ENCODE data around the gene ETNK2.

Gene ETNK2

DNA sequence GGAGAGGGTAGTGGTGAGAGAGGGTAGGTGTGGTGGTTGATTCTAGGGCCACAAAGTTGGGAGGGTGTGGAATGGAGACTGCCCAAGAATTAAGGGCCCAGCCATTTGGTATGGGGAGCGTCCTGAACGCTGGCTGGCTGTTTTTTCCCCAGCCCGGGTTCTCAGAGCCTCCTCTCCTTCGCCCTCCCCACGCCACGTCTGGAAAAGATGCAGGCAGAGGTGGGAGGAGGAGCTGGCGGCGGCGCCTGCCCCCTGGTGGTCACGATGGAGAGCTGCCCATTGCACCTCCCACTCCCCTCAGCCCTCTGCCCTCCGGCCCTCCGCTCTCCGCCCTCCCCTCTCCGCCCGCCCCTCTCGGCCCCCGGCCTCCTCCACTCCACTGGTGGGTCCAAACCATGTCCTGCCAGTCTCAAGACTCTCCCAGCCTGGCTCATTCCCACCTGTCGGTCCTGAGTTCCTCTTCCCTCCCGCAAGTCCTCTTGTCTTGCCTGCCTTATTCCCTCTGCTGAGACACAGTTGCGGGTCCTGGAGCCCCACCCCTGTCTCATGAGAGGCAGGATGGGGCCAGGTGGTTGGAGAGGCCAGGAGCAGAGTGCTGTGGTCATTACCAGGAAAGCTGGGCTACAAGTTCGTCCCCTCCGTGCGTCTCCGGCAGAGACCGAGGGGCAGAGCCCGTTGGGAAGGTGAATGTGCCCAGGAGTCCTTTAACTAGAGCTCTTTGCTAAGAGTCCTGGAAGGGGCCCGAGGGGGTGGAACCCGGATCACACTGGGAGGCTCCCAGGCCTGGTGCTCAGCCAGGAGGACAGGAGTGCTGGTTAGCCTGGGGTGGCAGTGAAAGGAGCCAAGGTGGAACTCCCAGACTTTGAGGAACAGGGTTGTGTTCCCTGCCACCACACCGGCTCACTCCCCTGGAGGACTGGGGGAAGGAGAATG is 22.6 kb downstream of the ETNK2 start:
- peak; percentile 64 for DNase-seq (ENCODE audit: low read depth)
- TF ChIP-seq, protein P1, sequence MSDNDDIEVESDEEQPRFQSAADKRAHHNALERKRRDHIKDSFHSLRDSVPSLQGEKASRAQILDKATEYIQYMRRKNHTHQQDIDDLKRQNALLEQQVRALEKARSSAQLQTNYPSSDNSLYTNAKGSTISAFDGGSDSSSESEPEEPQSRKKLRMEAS (IDR thresholded peaks at IDR 0.05; ENCODE audit: low read depth, low read length) = no peak
- TF ChIP-seq, protein P2, sequence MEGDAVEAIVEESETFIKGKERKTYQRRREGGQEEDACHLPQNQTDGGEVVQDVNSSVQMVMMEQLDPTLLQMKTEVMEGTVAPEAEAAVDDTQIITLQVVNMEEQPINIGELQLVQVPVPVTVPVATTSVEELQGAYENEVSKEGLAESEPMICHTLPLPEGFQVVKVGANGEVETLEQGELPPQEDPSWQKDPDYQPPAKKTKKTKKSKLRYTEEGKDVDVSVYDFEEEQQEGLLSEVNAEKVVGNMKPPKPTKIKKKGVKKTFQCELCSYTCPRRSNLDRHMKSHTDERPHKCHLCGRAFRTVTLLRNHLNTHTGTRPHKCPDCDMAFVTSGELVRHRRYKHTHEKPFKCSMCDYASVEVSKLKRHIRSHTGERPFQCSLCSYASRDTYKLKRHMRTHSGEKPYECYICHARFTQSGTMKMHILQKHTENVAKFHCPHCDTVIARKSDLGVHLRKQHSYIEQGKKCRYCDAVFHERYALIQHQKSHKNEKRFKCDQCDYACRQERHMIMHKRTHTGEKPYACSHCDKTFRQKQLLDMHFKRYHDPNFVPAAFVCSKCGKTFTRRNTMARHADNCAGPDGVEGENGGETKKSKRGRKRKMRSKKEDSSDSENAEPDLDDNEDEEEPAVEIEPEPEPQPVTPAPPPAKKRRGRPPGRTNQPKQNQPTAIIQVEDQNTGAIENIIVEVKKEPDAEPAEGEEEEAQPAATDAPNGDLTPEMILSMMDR (IDR thresholded peaks at IDR 0.05; ENCODE audit: low read depth, low read length) = peak; percentile 76
- no peak overlapping the region for H3K4me3 ChIP-seq (ENCODE audit: low read depth, low read length)

GRCh38 chr1:204128464-204128963 is 23.3 kb downstream of the ETNK2 start:
- no peak for DNase-seq (ENCODE audit: low read depth)
- H3K4me3 ChIP-seq (ENCODE audit: low read depth, low read length) = no peak overlapping the region
- TF ChIP-seq, protein P2 (IDR thresholded peaks at IDR 0.05; ENCODE audit: low read depth, low read length) = no peak
- TF ChIP-seq, protein P1 (IDR thresholded peaks at IDR 0.05; ENCODE audit: low read depth, low read length) = no peak
- TF ChIP-seq POLR2A (IDR thresholded peaks at IDR 0.05; ENCODE audit: extremely low read depth, insufficient read length) (no peak), MYC (IDR thresholded peaks at IDR 0.05; ENCODE audit: low read depth, low read length) (no peak)

GRCh38 chr1:204127597-204128242 is 24.1 kb downstream of the ETNK2 start:
- H3K4me3 ChIP-seq (ENCODE audit: low read depth, low read length) = no peak overlapping the region
- TF ChIP-seq MYC (IDR thresholded peaks at IDR 0.05; ENCODE audit: low read depth, low read length) (no peak), POLR2A (IDR thresholded peaks at IDR 0.05; ENCODE audit: extremely low read depth, insufficient read length) (no peak)
- TF ChIP-seq, protein P1 (IDR thresholded peaks at IDR 0.05; ENCODE audit: low read depth, low read length) = no peak
- TF ChIP-seq, protein P2 (IDR thresholded peaks at IDR 0.05; ENCODE audit: low read depth, low read length) = peak; percentile 79
- peak; percentile 63 for DNase-seq (ENCODE audit: low read depth)

DNA sequence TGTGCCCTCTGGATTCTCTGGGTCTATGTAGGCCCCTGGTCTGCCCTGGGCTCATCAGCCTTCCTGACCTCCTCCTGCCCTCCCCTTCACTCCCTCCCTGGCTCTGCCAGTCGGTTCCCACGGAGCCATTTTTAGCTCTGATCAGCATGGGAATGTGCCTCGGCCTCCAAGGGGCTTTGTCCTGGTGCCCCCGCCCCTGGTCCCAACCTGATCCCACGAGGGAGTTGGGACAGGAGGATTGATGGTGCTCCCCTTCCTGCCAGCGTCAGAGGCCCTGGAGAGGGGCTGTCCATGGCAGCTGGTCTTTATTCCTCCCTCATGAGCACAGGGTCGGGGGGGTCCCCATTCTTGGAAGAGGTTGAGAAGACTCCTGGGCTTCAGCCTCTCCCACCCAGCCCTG is 24.9 kb downstream of the ETNK2 start:
- no peak for DNase-seq (ENCODE audit: low read depth)
- H3K4me3 ChIP-seq (ENCODE audit: low read depth, low read length) = no peak overlapping the region
- TF ChIP-seq MYC (IDR thresholded peaks at IDR 0.05; ENCODE audit: low read depth, low read length) = no peak
- TF ChIP-seq POLR2A (IDR thresholded peaks at IDR 0.05; ENCODE audit: extremely low read depth, insufficient read length) = no peak
- TF ChIP-seq, protein P1 (IDR thresholded peaks at IDR 0.05; ENCODE audit: low read depth, low read length) = no peak
- TF ChIP-seq, protein P2 (IDR thresholded peaks at IDR 0.05; ENCODE audit: low read depth, low read length) = no peak

DNA sequence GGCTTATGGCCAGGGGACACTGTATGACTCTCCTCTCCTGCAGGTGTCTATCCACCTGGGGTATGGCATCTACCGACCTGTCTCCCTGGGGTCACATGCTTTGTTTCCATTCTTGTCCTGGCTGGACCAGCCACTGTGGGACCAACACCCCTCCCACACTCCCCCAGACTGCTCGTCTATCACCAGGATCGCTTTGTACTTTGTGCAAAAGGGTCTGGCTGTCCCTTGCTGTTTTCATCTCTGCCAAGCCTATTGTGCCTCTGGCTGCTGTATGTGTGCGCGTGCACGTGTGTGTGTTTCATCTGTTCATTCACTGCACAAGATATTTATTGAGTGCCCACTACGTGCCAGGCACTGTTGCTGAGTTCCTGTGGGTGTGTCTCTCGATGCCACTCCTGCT is 25.5 kb downstream of the ETNK2 start:
- no peak for DNase-seq (ENCODE audit: low read depth)
- no peak for TF ChIP-seq POLR2A (IDR thresholded peaks at IDR 0.05; ENCODE audit: extremely low read depth, insufficient read length)
- no peak overlapping the region for H3K4me3 ChIP-seq (ENCODE audit: low read depth, low read length)

GRCh38 chr1:204125759-204126351 is 26.0 kb downstream of the ETNK2 start:
- DNase-seq (ENCODE audit: low read depth) = no peak
- no peak overlapping the region for H3K4me3 ChIP-seq (ENCODE audit: low read depth, low read length)
- TF ChIP-seq, protein P1 (IDR thresholded peaks at IDR 0.05; ENCODE audit: low read depth, low read length) = no peak
- TF ChIP-seq, protein P2 (IDR thresholded peaks at IDR 0.05; ENCODE audit: low read depth, low read length) = no peak
- TF ChIP-seq MYC (IDR thresholded peaks at IDR 0.05; ENCODE audit: low read depth, low read length) (no peak), POLR2A (IDR thresholded peaks at IDR 0.05; ENCODE audit: extremely low read depth, insufficient read length) (no peak)
